Esophagus squamous epithelium (tissue), 4 donors: ENCODE results near the gene DNAJB13.

ENCODE experiments used
- POLR2A ChIP-seq, 4 donors: fragments of 450-650 bp; IDR thresholded peaks; one replicate each; pipeline ENCODE4 v1.6.1; 2017; ENCODE audit warnings: antibody characterized with exemption in 4 of 4, mild to moderate bottlenecking in 4 of 4, moderate library complexity in 3 of 4
- TF ChIP-seq, protein P1 (sequence below), 6 experiments: fragments of 450-650 bp in 4 of 6; fragments of 200-600 bp in 2 of 6; sonication (generic) in 2 of 6; IDR thresholded peaks; one replicate each; pipeline ENCODE4 v1.5.1; 2016 to 2019; ENCODE audit warnings: antibody characterized with exemption in 6 of 6, mild to moderate bottlenecking in 4 of 6, moderate library complexity in 4 of 6

DNA sequence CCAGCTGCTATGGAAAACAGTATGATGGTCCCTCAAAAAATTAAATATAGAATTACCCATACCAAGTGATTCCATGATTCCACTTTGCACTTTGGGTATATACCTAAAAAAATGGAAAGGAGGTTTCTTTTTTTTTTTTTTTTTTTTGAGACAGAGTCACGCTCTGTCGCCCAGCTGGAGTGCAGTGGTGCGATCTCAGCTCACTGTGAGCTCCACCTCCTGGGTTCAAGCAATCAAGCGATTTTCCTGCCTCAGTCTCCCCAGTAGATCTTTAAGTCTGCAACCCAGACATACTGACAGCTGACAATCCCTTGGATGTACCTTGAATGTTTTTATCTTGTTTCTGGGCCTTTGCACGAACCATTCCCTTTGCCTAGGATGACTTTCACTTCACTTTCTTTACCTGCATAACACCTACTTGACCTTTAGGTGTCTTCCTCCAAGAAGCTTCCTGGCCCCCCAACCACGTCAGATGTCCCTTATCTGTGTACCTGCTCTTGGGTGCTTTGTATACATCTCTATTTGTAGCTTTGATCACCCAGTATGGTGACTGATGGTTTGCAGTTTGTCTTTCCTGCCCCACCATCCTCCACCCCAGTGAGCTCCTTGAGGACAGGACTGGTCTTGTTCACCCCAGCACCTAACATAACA is 46.4 kb downstream of the DNAJB13 start:
- TF ChIP-seq, protein P1, sequence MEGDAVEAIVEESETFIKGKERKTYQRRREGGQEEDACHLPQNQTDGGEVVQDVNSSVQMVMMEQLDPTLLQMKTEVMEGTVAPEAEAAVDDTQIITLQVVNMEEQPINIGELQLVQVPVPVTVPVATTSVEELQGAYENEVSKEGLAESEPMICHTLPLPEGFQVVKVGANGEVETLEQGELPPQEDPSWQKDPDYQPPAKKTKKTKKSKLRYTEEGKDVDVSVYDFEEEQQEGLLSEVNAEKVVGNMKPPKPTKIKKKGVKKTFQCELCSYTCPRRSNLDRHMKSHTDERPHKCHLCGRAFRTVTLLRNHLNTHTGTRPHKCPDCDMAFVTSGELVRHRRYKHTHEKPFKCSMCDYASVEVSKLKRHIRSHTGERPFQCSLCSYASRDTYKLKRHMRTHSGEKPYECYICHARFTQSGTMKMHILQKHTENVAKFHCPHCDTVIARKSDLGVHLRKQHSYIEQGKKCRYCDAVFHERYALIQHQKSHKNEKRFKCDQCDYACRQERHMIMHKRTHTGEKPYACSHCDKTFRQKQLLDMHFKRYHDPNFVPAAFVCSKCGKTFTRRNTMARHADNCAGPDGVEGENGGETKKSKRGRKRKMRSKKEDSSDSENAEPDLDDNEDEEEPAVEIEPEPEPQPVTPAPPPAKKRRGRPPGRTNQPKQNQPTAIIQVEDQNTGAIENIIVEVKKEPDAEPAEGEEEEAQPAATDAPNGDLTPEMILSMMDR (IDR thresholded peaks at IDR 0.05), result no peak
- no peak for TF ChIP-seq POLR2A (IDR thresholded peaks at IDR 0.05)
